ENCODE results near the gene SULT6B1. TPM values are rescaled to one million over a fixed set of nuclear protein-coding genes. Genes with fewer than 3 reads are reported as not detected.
"Not testable (repeated sequence)": the region's sequence is repeated elsewhere in the genome, so short reads cannot be mapped to it uniquely, and the experiment has no call there.

The SULT6B1 gene
- total RNA-seq: not detected

- Mint-ChIP-seq H3K4me3 (no peak within 1 kb of the TSS), H3K27ac (no peak within 1 kb of the TSS), H3K4me1 (peaks cover 4% of the 10 kb centered on the region), H3K9me3 (no peaks in the 10 kb centered on the region), H3K36me3 (no peaks in the 10 kb centered on the region), H3K27me3 (peaks cover 37% of the 10 kb centered on the region)
- POLR2A ChIA-PET: no interaction called here
- ATAC-seq (ENCODE audit: low read depth): no peak
- no peak for DNase-seq
These were observed at the start of gene SULT6B1 for GRCh38 chr2:37188570-37188969. Gene SULT6B1 (minus strand): TSS chr2:37188670. CDS start chr2:37188640, 30 bp downstream.

GRCh38 chr2:37232131-37232933, 43.9 kb upstream of the SULT6B1 start:
- Mint-ChIP-seq H3K4me1 (peaks cover 17% of the 10 kb centered on the region), H3K27ac (no peak overlapping the region), H3K36me3 (peaks cover 21% of the 10 kb centered on the region), H3K9me3 (no peaks in the 10 kb centered on the region), H3K27me3 (no peaks in the 10 kb centered on the region), H3K4me3 (no peak overlapping the region)
- POLR2A ChIA-PET: interaction anchor here (0.7 to 2.2 kb wide), 6 partner anchors 11 to 1394 kb away, joined by 3 to 20 read pairs (median 4); partner anchors contain the start of gene EIF2AK2
- ATAC-seq (ENCODE audit: low read depth) (peak; percentile 1), DNase-seq (no peak)

DNA sequence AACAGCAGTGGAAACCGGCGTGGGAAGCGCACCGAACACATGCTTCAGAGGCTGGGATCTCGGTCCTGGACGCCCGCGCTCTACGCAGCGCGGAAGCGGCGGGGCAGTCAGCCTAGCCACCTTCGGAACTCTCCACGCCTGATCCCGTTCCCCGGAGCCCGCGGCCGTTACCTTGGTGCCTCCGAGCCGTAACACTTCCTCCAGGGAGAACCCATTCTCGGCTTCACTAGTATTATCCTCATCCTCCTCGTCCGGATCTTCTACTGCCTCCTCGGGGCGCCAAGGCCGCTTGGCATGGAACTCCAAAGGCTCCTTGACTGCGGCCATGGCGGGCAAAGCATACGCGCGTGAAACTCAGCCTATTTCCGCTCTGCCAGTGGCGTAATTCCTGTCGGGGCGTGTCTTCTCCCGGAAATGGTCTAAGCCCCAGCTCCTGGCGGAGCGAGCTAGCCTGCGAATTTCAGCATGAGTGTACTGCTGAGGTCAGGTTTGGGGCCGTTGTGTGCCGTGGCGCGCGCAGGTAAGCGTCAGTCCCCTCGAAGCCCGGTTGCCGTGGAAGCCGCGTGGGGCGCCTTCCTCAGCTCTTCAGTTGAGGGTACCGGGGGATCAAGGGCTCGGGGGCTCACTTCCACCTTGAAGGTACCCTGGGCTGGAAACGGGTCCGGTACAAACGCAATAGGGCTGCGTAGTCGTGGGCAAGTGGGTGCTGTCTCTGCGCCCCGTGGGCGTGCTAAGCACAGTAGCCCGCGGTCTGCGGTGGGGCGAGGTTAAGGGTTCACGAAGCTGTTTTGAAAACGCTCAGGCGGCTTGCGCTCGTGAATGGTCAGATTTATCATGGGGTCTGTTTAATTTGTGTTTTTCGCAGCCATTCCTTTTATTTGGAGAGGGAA, 43.0 kb upstream of the SULT6B1 start, which contains the start of the genes CEBPZ and NDUFAF7:
TSS of gene CEBPZ (minus strand) at position 356 of the 890 bp plus-strand sequence. CDS start at position 327, 29 bp downstream.
TSS of gene NDUFAF7 (plus strand) at position 418 of the 890 bp plus-strand sequence. CDS start at position 466, 48 bp downstream.
- H3K4me3 Mint-ChIP-seq: no peak within 1 kb of the TSS
- H3K36me3 Mint-ChIP-seq: peaks cover 24% of the 10 kb centered on the region
- ATAC-seq (ENCODE audit: low read depth) (peak; percentile 94), DNase-seq (peak; percentile 85)
- H3K27ac Mint-ChIP-seq: no peak within 1 kb of the TSS
- POLR2A ChIA-PET: interaction anchor here (0.7 to 2.2 kb wide), 6 partner anchors 10 to 1395 kb away, joined by 3 to 20 read pairs (median 4); partner anchors contain the start of gene EIF2AK2
- no peaks in the 10 kb centered on the region for H3K9me3 Mint-ChIP-seq
- H3K4me1 Mint-ChIP-seq: peaks cover 20% of the 10 kb centered on the region
- no peaks in the 10 kb centered on the region for H3K27me3 Mint-ChIP-seq

- no peaks in the 10 kb centered on the region for H3K9me3 Mint-ChIP-seq
- H3K4me3 Mint-ChIP-seq: no peak overlapping the region
- ATAC-seq (ENCODE audit: low read depth) (no peak), DNase-seq (no peak)
- peaks cover 24% of the 10 kb centered on the region for H3K4me1 Mint-ChIP-seq
- H3K36me3 Mint-ChIP-seq: peaks cover 19% of the 10 kb centered on the region
- H3K27ac Mint-ChIP-seq: no peak overlapping the region
- H3K27me3 Mint-ChIP-seq: no peaks in the 10 kb centered on the region
- POLR2A ChIA-PET: no interaction called here
These were observed 42.1 kb upstream of the SULT6B1 start for GRCh38 chr2:37230581-37230980.

- Mint-ChIP-seq H3K27me3 (no peaks in the 10 kb centered on the region), H3K4me3 (no peak overlapping the region), H3K4me1 (peaks cover 23% of the 10 kb centered on the region), H3K9me3 (no peaks in the 10 kb centered on the region), H3K27ac (no peak overlapping the region), H3K36me3 (peaks cover 17% of the 10 kb centered on the region)
- POLR2A ChIA-PET: no interaction called here
- DNase-seq: no peak
- ATAC-seq (ENCODE audit: low read depth): no peak
These were observed 40.3 kb upstream of the SULT6B1 start for GRCh38 chr2:37228788-37229187.

GRCh38 chr2:37226863-37227262, 38.4 kb upstream of the SULT6B1 start:
- no peak for DNase-seq
- no peak overlapping the region for H3K4me3 Mint-ChIP-seq
- H3K27ac Mint-ChIP-seq: peak overlapping the region; percentile 17
- H3K9me3 Mint-ChIP-seq: no peaks in the 10 kb centered on the region
- no peak for ATAC-seq (ENCODE audit: low read depth)
- H3K36me3 Mint-ChIP-seq: peaks cover 24% of the 10 kb centered on the region
- H3K27me3 Mint-ChIP-seq: no peaks in the 10 kb centered on the region
- peaks cover 35% of the 10 kb centered on the region for H3K4me1 Mint-ChIP-seq
- POLR2A ChIA-PET: no interaction called here

DNA sequence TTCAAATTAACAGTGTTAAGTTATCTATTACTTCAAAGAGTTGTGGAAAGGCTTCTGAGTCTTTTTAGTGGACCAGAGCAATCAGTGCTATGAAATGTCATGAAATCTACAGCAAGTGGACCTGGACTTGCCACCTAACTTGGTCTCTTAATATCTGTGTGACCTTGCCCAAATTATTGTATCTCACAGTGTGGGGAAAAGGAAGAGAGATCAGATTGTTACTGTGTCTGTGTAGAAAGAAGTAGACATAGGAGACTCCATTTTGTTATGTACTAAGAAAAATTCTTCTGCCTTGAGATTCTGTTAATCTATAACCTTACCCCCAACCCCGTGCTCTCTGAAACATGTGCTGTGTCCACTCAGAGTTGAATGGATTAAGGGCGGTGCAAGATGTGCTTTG, 36.7 kb upstream of the SULT6B1 start:
- H3K4me3 Mint-ChIP-seq; H3K27me3 Mint-ChIP-seq; DNase-seq; POLR2A ChIA-PET; H3K9me3 Mint-ChIP-seq; ATAC-seq (ENCODE audit: low read depth); H3K27ac Mint-ChIP-seq: not testable (repeated sequence)
- peaks cover 33% of the 10 kb centered on the region for H3K36me3 Mint-ChIP-seq
- H3K4me1 Mint-ChIP-seq: peaks cover 39% of the 10 kb centered on the region

DNA sequence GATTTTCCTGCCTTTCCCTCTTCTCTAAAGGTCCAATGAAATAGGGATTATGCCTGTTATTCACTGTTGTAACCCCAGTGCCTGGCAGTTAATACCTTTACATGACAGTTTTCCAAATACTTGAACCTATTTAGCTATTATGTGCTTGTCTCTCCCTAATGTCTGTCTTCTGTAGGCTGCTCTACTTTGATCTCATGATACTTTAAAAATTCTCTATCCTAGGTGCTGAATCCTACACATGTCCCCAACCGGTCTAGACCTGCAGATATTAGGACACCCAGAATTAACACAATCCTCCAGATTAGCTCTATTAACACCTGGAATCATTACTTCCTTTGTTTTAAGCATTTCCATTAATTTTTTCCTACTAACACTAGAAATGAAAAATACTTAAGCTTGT, 35.6 kb upstream of the SULT6B1 start:
- H3K4me1 Mint-ChIP-seq: peaks cover 32% of the 10 kb centered on the region
- DNase-seq (no peak), ATAC-seq (ENCODE audit: low read depth) (no peak)
- H3K9me3 Mint-ChIP-seq: no peaks in the 10 kb centered on the region
- no peak overlapping the region for H3K27ac Mint-ChIP-seq
- peaks cover 33% of the 10 kb centered on the region for H3K36me3 Mint-ChIP-seq
- H3K27me3 Mint-ChIP-seq: no peaks in the 10 kb centered on the region
- POLR2A ChIA-PET: no interaction called here
- no peak overlapping the region for H3K4me3 Mint-ChIP-seq

GRCh38 chr2:37223131-37223530, 34.7 kb upstream of the SULT6B1 start:
- Mint-ChIP-seq H3K27me3 (no peaks in the 10 kb centered on the region), H3K9me3 (no peaks in the 10 kb centered on the region), H3K4me1 (peaks cover 31% of the 10 kb centered on the region), H3K27ac (no peak overlapping the region), H3K4me3 (no peak overlapping the region), H3K36me3 (peaks cover 36% of the 10 kb centered on the region)
- POLR2A ChIA-PET: interaction anchor here (0.7 to 1.0 kb wide), 2 partner anchors 10 to 66 kb away, joined by 3 to 4 read pairs; partner anchors contain the start of gene EIF2AK2
- no peak for DNase-seq
- no peak for ATAC-seq (ENCODE audit: low read depth)

- no peaks in the 10 kb centered on the region for H3K9me3 Mint-ChIP-seq
- H3K27me3 Mint-ChIP-seq: no peaks in the 10 kb centered on the region
- peaks cover 19% of the 10 kb centered on the region for H3K4me1 Mint-ChIP-seq
- H3K4me3 Mint-ChIP-seq: no peak overlapping the region
- DNase-seq (no peak), ATAC-seq (ENCODE audit: low read depth) (no peak)
- POLR2A ChIA-PET: interaction anchor here (0.7 kb wide), 1 partner anchor 13 kb away, joined by 3 read pairs; the partner anchor contains the start of genes CEBPZ and NDUFAF7
- peaks cover 37% of the 10 kb centered on the region for H3K36me3 Mint-ChIP-seq
- H3K27ac Mint-ChIP-seq: no peak overlapping the region
These were observed 30.6 kb upstream of the SULT6B1 start for GRCh38 chr2:37219046-37219445.

DNA sequence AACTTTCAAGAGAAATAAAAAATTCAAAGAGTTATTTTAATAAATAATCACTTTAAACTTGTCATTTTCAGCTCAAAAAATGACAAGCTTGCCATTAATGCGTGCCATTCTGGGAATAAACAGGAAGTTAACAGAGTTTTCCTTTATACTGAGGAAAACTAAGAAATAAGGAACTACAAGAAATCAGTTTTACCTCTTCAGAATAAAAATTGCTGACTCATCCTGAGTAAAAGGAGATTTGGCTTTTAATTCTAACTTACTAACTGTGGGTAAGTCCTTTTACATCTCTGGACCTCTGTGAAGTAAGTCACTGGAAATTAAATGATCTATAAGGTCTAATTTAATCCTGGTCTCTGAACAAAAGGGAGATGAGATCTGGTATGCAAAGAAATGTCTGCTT, 26.8 kb upstream of the SULT6B1 start:
- POLR2A ChIA-PET: no interaction called here
- DNase-seq: no peak
- no peak overlapping the region for H3K27ac Mint-ChIP-seq
- peaks cover 2% of the 10 kb centered on the region for H3K4me1 Mint-ChIP-seq
- H3K36me3 Mint-ChIP-seq: peaks cover 41% of the 10 kb centered on the region
- no peaks in the 10 kb centered on the region for H3K9me3 Mint-ChIP-seq
- H3K27me3 Mint-ChIP-seq: no peaks in the 10 kb centered on the region
- ATAC-seq (ENCODE audit: low read depth): no peak
- H3K4me3 Mint-ChIP-seq: no peak overlapping the region

- H3K27ac Mint-ChIP-seq: no peak overlapping the region
- H3K27me3 Mint-ChIP-seq: no peaks in the 10 kb centered on the region
- H3K9me3 Mint-ChIP-seq: peaks cover 22% of the 10 kb centered on the region
- no peak overlapping the region for H3K4me3 Mint-ChIP-seq
- POLR2A ChIA-PET: interaction anchor here (1.0 kb wide), 1 partner anchor 12 kb away, joined by 3 read pairs; no protein-coding TSS in a partner anchor
- peaks cover 67% of the 10 kb centered on the region for H3K36me3 Mint-ChIP-seq
- no peak for ATAC-seq (ENCODE audit: low read depth)
- DNase-seq: no peak
- H3K4me1 Mint-ChIP-seq: peaks cover 9% of the 10 kb centered on the region
These were observed 23.5 kb upstream of the SULT6B1 start for GRCh38 chr2:37211939-37212338.

- POLR2A ChIA-PET: interaction anchor here (0.7 to 1.0 kb wide), 2 partner anchors 11 to 120 kb away, joined by 3 read pairs; no protein-coding TSS in a partner anchor
- peaks cover 12% of the 10 kb centered on the region for H3K4me1 Mint-ChIP-seq
- DNase-seq (no peak), ATAC-seq (ENCODE audit: low read depth) (no peak)
- H3K27ac Mint-ChIP-seq: no peak overlapping the region
- H3K4me3 Mint-ChIP-seq: no peak overlapping the region
- H3K27me3 Mint-ChIP-seq: no peaks in the 10 kb centered on the region
- peaks cover 69% of the 10 kb centered on the region for H3K36me3 Mint-ChIP-seq
- peaks cover 25% of the 10 kb centered on the region for H3K9me3 Mint-ChIP-seq
These were observed 22.7 kb upstream of the SULT6B1 start for GRCh38 chr2:37211212-37211611.
